ENCODE measurements around the gene NDUFB7.

The NDUFB7 gene

DNA sequence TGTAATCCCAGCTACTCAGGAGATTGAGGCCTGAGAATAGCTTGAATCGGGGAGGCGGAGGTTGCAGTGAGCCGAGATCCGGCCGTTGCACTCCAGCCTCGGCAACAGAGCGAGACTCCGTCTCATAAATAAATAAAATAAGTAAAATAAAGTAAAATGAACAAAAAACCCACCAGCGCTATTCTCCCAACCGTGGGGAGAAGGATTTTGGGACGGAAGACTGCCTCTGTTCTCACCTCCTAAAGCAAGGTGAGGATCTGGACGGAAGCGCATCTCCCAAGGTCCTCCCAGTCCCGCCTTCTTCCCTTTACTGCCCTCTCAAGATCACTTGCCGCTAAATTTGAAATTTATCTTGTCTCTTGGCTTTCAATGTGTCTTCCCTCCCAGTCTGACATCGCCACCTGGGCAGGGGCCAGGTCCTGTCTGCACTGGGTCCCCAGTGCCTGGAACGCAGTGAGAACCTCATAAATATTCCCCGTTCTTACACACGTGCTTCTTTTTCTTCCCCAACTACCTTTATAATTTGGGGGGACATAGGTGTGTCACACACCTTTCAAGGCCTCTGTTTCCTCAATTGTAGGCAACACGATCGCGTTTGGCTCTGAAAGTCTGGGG lies 52.5 kb downstream of the NDUFB7 start:
- Histone ChIP-seq H3K27me3 (no peaks in the 10 kb centered on the region), H3K4me1 (peaks cover 0 to 35% (median 27%) of the 10 kb centered on the region in 4 donors), H3K4me3 (no peak overlapping the region), H3K36me3 (peaks cover 22 to 28% (median 25%) of the 10 kb centered on the region in 3 donors), H3K27ac (peak overlapping the region; percentile 98 to 99), H3K9me3 (no peaks in the 10 kb centered on the region)
- DNase-seq = no peak
- intact Hi-C loops (cut with DNase I; ENCODE audit: low total_unique reads) = no loop called here
- TF ChIP-seq, protein P1, sequence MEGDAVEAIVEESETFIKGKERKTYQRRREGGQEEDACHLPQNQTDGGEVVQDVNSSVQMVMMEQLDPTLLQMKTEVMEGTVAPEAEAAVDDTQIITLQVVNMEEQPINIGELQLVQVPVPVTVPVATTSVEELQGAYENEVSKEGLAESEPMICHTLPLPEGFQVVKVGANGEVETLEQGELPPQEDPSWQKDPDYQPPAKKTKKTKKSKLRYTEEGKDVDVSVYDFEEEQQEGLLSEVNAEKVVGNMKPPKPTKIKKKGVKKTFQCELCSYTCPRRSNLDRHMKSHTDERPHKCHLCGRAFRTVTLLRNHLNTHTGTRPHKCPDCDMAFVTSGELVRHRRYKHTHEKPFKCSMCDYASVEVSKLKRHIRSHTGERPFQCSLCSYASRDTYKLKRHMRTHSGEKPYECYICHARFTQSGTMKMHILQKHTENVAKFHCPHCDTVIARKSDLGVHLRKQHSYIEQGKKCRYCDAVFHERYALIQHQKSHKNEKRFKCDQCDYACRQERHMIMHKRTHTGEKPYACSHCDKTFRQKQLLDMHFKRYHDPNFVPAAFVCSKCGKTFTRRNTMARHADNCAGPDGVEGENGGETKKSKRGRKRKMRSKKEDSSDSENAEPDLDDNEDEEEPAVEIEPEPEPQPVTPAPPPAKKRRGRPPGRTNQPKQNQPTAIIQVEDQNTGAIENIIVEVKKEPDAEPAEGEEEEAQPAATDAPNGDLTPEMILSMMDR (IDR thresholded peaks at IDR 0.05) = no peak

DNA sequence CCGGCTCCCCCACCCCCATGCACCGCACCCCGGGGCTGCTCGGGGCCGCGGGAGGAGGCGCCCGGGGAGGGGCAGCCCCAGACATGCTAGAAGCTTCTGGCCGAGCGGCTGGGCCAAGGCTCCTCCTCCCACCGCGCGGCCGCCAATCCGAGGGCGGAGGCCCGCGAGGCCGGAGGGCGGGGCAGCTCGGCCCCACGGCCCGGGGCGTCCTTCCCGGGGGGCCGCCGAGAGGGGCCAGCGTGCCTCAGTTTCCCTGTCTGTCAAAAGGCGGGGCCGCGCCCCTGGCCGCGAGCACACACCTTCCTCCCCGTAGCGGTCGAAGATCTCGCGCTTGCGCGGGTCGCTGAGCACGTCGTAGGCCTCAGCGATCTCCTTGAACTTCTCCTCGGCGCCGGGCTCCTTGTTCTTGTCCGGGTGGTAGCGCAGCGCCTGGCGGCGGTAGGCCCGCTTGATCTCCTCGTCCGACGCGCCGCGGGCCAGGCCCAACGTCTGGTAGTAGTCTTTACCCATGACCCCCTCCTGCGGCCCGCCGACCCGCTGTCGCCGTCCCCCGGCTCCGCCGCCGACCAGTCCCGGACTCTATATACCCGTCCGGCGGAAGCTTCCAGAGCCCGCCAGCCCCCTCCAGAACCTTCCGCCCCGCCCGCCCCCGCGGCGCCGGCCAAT lies 53.9 kb downstream of the NDUFB7 start, which contains the start of gene DNAJB1:
DNAJB1 (minus strand) TSS at position 558 of the 666 bp plus-strand sequence; CDS start at position 510, 48 bp downstream.
- Histone ChIP-seq H3K36me3 (peaks cover 25 to 40% (median 38%) of the 10 kb centered on the region in 3 donors), H3K4me1 (peaks cover 0 to 39% (median 28%) of the 10 kb centered on the region in 4 donors), H3K27me3 (no peaks in the 10 kb centered on the region), H3K9me3 (no peaks in the 10 kb centered on the region), H3K27ac (peak within 1 kb of the TSS; percentile 98 to 99), H3K4me3 (peak within 1 kb of the TSS; percentile 90 to 92)
- intact Hi-C loops (cut with DNase I; ENCODE audit: low total_unique reads) = no loop called here
- peak; percentile 80 to 93 for DNase-seq
- TF ChIP-seq, protein P1 (IDR thresholded peaks at IDR 0.05) = no peak

DNA sequence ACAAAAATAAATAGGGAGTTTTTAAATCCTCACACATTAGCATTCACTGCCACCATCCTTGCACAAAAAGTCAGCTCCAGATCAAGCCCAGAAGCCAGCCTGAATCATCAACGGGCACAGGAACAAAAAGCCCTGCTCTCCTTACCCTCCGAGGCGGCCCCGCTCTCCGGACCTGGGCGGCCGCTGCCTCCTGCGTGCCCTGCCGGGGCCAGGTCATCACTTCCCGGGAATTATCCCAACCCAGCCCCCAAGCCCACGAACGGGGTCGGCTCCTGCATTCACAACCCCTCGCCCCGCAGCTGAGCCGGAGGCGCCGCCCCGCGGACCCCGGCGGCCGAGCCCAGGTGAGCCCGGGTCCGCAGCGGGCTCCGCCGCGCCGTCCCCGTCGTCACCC lies 54.4 kb downstream of the NDUFB7 start:
- Histone ChIP-seq H3K9me3 (no peaks in the 10 kb centered on the region), H3K36me3 (peaks cover 25 to 43% (median 38%) of the 10 kb centered on the region in 3 donors), H3K4me1 (peaks cover 0 to 39% (median 28%) of the 10 kb centered on the region in 4 donors), H3K27ac (peak overlapping the region; percentile 98 to 99), H3K27me3 (no peaks in the 10 kb centered on the region), H3K4me3 (peak overlapping the region; percentile 90 to 92)
- TF ChIP-seq, protein P1 (IDR thresholded peaks at IDR 0.05) = no peak
- intact Hi-C loops (cut with DNase I; ENCODE audit: low total_unique reads) = no loop called here
- no peak for DNase-seq

DNA sequence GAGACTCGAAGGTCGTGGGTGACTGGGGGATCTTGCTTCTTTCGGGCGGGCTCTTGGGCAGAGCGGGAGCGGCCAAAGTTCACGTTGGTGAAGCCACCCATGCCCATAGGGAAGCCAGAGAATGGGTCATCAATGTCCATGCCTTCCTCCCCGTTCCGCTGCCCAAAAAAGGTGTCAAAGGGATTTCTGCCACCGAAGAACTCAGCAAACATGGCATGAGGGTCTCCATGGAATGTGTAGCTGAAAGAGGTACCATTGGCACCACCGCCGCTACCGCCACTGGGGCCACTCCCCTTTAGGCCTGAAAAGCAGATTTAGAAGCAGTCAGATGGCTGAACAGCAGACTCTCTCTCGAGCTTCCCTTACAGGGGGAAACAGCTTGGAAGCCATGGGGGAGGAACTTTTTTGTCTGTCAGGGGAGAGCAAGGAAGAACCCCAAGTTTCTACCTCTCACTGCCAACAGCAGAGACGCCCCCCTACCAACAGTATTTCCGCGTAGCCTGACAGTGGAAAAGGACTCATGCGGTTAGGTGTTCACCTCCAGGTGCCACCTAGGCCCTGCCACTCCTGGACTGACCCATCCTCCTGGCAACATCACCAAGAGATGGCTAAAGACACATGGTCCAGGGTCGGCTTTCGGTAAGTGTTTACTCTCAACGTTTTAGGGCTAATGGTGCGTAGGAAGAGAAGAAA lies 55.0 kb downstream of the NDUFB7 start:
- Histone ChIP-seq H3K27me3 (no peaks in the 10 kb centered on the region), H3K4me3 (peak overlapping the region; percentile 90 to 92), H3K9me3 (no peaks in the 10 kb centered on the region), H3K36me3 (peaks cover 25 to 43% (median 38%) of the 10 kb centered on the region in 3 donors), H3K27ac (peak overlapping the region; percentile 98 to 99), H3K4me1 (peaks cover 0 to 39% (median 28%) of the 10 kb centered on the region in 4 donors)
- intact Hi-C loops (cut with DNase I; ENCODE audit: low total_unique reads) = no loop called here
- no peak for DNase-seq
- TF ChIP-seq, protein P1 (IDR thresholded peaks at IDR 0.05) = no peak

All from tibial artery (tissue), 4 donors.